ENCODE data around the gene CTDP1.

GRCh38 chr18:79760881-79761280 is 81.3 kb downstream of the CTDP1 start:
- no peak for TF ChIP-seq CTCF (IDR thresholded peaks at IDR 0.05)
- no peak for TF ChIP-seq POLR2A (IDR thresholded peaks at IDR 0.05)

All from adrenal gland (tissue), 5 donors.